ENCODE results near the gene NCAM1.

DNA sequence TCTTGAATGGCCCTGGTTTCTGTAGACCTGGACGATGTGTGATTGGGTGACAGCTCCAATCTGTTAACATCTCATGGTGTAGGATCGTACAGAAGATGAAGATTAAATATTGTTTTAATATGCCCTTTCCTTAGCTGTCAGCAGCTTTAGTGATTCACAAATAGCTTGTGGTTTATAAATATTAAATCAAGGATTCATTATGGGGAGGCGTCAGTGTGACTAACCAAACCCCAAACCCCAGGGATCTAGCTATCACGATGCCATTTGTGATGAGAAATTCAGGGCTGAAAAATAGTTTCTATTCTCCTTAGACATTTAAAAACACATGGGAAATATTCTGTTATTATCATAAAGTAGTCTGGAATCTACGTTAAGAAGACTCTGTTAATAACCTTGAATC is 73.4 kb downstream of the NCAM1 start:
- TF ChIP-seq, protein P1, sequence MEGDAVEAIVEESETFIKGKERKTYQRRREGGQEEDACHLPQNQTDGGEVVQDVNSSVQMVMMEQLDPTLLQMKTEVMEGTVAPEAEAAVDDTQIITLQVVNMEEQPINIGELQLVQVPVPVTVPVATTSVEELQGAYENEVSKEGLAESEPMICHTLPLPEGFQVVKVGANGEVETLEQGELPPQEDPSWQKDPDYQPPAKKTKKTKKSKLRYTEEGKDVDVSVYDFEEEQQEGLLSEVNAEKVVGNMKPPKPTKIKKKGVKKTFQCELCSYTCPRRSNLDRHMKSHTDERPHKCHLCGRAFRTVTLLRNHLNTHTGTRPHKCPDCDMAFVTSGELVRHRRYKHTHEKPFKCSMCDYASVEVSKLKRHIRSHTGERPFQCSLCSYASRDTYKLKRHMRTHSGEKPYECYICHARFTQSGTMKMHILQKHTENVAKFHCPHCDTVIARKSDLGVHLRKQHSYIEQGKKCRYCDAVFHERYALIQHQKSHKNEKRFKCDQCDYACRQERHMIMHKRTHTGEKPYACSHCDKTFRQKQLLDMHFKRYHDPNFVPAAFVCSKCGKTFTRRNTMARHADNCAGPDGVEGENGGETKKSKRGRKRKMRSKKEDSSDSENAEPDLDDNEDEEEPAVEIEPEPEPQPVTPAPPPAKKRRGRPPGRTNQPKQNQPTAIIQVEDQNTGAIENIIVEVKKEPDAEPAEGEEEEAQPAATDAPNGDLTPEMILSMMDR (IDR thresholded peaks at IDR 0.05): no peak
- TF ChIP-seq POLR2AphosphoS5 (IDR thresholded peaks at IDR 0.05; ENCODE audit: insufficient read depth in 1 of 2, low read depth in 1 of 2): no peak

All from vagina (tissue), 2 donors.